ENCODE data around the gene CLEC16A. TPM values are rescaled to one million over a fixed set of nuclear protein-coding genes. Genes with fewer than 3 reads are reported as not detected.

CLEC16A gene
- polyA plus RNA-seq, 3 donors, result 3.4 to 12.0 (median 5.8) TPM

GRCh38 chr16:11112723-11113348 is 168.5 kb downstream of the CLEC16A start:
- peaks cover 26 to 29% of the 10 kb centered on the region in 2 donors for H3K36me3 Mint-ChIP-seq
- DNase-seq, result no peak
- intact Hi-C loops (cut with micrococcal nuclease), result no loop called here
- H3K9me3 Mint-ChIP-seq, result peaks cover 6 to 14% (median 10%) of the 10 kb centered on the region in 7 donors
- Histone ChIP-seq H3K27me3 (ENCODE audit: control insufficient read depth in 2 of 2, insufficient read depth in 2 of 2, low read length in 2 of 2) (no peaks in the 10 kb centered on the region), H3K4me3 (replicated peaks in 1 of 3; ENCODE audit: low read depth in 2 of 3, low read length in 3 of 3) (no peak overlapping the region), H2AFZ (ENCODE audit: insufficient read depth, low read depth, low read length, poor library complexity, severe bottlenecking) (no peak overlapping the region), H3K4me2 (replicated peaks; ENCODE audit: extremely low read depth, low read length, poor library complexity, severe bottlenecking) (no peak overlapping the region), H3K9ac (ENCODE audit: insufficient read depth, low read length, poor library complexity, severe bottlenecking) (no peak overlapping the region), H3K79me2 (ENCODE audit: insufficient read depth, low read length) (no peaks in the 10 kb centered on the region), H3K9me3 (replicated peaks in 1 of 2; ENCODE audit: control insufficient read depth in 1 of 2, insufficient read depth in 1 of 2, low read length in 2 of 2) (peaks cover 14 to 15% of the 10 kb centered on the region in 2 donors), H3K4me1 (ENCODE audit: control insufficient read depth in 1 of 2, insufficient read depth in 2 of 2, low read length in 2 of 2) (peaks cover 22 to 25% of the 10 kb centered on the region in 2 donors), H3K27ac (ENCODE audit: low read depth in 1 of 2, low read length in 2 of 2) (no peak overlapping the region), H3K36me3 (replicated peaks in 1 of 2; ENCODE audit: control insufficient read depth in 1 of 2, insufficient read depth in 2 of 2, low read length in 2 of 2) (peaks cover 0 to 19% of the 10 kb centered on the region in 2 donors), H4K20me1 (ENCODE audit: insufficient read depth, low read length) (peaks cover 3% of the 10 kb centered on the region)
- TF ChIP-seq CTCF (IDR thresholded peaks at IDR 0.05), result no peak
- H3K27ac Mint-ChIP-seq, result no peak overlapping the region
- 100% methylated on average over 3 of the region's 4 CpGs for WGBS (ENCODE audit: insufficient coverage)
- peaks cover 25% of the 10 kb centered on the region for H3K4me1 Mint-ChIP-seq
- no peak overlapping the region for H3K4me3 Mint-ChIP-seq
- peaks cover 0 to 5% (median 2%) of the 10 kb centered on the region in 3 donors for H3K27me3 Mint-ChIP-seq (ENCODE audit: low read depth in 3 of 3)

- H3K36me3 Mint-ChIP-seq, result peaks cover 21% of the 10 kb centered on the region in 2 donors
- Histone ChIP-seq H3K4me1 (ENCODE audit: control insufficient read depth in 1 of 2, insufficient read depth in 2 of 2, low read length in 2 of 2) (peaks cover 16 to 18% of the 10 kb centered on the region in 2 donors), H3K27ac (ENCODE audit: low read depth in 1 of 2, low read length in 2 of 2) (no peak overlapping the region), H3K4me3 (replicated peaks in 1 of 3; ENCODE audit: low read depth in 2 of 3, low read length in 3 of 3) (peak overlapping the region in 1 of 3 experiments; percentile 22), H3K9ac (ENCODE audit: insufficient read depth, low read length, poor library complexity, severe bottlenecking) (no peak overlapping the region), H3K79me2 (ENCODE audit: insufficient read depth, low read length) (no peaks in the 10 kb centered on the region), H3K4me2 (replicated peaks; ENCODE audit: extremely low read depth, low read length, poor library complexity, severe bottlenecking) (peak overlapping the region; percentile 38), H3K9me3 (replicated peaks in 1 of 2; ENCODE audit: control insufficient read depth in 1 of 2, insufficient read depth in 1 of 2, low read length in 2 of 2) (peaks cover 14 to 15% of the 10 kb centered on the region in 2 donors), H2AFZ (ENCODE audit: insufficient read depth, low read depth, low read length, poor library complexity, severe bottlenecking) (no peak overlapping the region), H4K20me1 (ENCODE audit: insufficient read depth, low read length) (peaks cover 3% of the 10 kb centered on the region), H3K36me3 (replicated peaks in 1 of 2; ENCODE audit: control insufficient read depth in 1 of 2, insufficient read depth in 2 of 2, low read length in 2 of 2) (peaks cover 0 to 22% of the 10 kb centered on the region in 2 donors), H3K27me3 (ENCODE audit: control insufficient read depth in 2 of 2, insufficient read depth in 2 of 2, low read length in 2 of 2) (no peaks in the 10 kb centered on the region)
- H3K4me1 Mint-ChIP-seq, result peaks cover 17% of the 10 kb centered on the region
- intact Hi-C loops (cut with micrococcal nuclease), result no loop called here
- H3K4me3 Mint-ChIP-seq, result peak overlapping the region; percentile 33 to 75
- H3K27me3 Mint-ChIP-seq (ENCODE audit: low read depth in 3 of 3), result peaks cover 0 to 3% (median 0%) of the 10 kb centered on the region in 3 donors
- WGBS (ENCODE audit: insufficient coverage), result 39% methylated on average over 10 of the region's 15 CpGs
- TF ChIP-seq CTCF (IDR thresholded peaks at IDR 0.05), result no peak
- DNase-seq, result peak in 1 of 3 donors; percentile 7
- H3K27ac Mint-ChIP-seq, result peak overlapping the region; percentile 6 to 76 (median 41)
- H3K9me3 Mint-ChIP-seq, result peaks cover 6 to 14% (median 10%) of the 10 kb centered on the region in 7 donors
Observed at GRCh38 chr16:11114366-11115164, 170.2 kb downstream of the CLEC16A start.

Measured in CD14-positive monocyte (primary cell).